HG02970 (cell line): ENCODE results near the gene PTPRE.

ENCODE experiments used
- ATAC-seq: cut with Tn5 transposase; IDR thresholded peaks from one replicate; pipeline ENCODE4 v1.9.1; 2021; ENCODE audit warnings: mild to moderate bottlenecking, moderate library complexity, moderate number of reproducible peaks; ENCODE audit not compliant: unreplicated experiment, low FRiP score

PTPRE gene

DNA sequence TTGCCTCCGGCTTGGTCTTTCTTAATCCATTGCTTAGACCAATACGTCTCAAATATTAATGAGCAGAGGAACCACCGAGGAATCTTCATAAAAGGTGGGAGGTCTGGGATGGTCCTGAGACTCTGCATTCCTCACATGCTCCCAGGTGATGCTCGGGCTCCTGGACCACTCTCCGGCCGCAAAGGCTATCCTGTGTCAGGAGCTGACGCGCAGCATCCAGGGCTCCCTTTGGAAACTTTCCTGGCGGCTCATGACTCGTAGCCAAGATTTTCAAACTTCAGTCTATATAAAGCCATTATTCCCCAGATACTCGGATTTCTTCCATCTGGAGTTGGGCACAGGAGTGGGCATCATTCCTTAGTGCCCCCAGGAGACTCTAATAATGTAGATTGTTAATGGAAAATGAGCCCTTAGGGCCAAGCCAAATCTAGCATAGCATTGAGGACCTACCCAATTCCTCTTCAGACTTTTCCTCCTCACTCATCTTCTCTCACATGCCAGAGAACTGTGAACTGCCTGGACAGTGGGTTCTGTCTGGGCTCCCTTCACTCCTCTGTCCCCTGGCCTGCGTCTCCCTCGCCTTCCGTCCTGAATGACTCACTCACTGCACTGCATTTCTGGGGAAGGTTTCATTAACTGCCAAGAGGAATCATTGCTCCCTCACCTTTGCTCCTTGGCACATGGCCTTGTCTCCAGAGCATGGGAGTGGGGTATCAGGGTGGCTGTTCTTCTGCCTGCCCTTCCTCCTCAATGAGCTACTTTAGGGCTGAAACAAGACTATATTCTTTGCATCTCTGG lies 130.0 kb downstream of the PTPRE start:
- no peak for ATAC-seq

DNA sequence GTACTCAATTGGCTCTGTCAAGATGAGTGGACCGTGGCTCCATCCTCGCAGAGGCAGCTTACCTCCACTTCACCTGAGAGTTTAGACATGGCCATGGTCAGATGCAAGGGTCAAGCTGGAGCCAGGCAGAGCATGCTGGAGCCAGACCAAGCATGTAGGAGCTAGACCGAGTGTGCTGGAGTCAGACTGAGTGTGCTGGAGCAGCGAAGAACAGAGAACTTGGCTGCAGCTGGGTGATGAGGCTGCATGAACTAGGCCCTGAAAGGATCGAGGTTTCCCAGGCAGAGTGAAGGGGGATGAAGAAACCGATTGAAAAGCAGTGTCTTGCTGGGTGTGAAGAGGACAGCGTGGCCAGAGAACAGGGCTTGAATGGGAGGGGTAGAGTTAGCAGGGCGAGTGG lies 133.2 kb downstream of the PTPRE start:
- ATAC-seq, result no peak

DNA sequence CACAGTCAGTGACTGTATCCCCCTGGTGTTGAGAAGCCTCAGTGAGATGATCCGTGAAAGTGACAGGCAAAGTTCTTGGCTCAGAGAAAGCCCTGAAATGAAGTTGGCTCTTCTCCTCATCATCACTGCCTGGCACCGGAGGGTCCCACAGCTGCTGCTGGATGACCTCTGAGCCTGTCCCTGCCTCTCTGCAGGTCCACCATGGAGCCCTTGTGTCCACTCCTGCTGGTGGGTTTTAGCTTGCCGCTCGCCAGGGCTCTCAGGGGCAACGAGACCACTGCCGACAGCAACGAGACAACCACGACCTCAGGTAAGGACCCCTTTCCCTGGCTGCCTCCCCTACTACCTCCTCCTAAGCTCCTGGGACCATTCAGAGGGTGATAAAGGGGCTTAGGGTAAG lies 133.8 kb downstream of the PTPRE start:
- no peak for ATAC-seq

DNA sequence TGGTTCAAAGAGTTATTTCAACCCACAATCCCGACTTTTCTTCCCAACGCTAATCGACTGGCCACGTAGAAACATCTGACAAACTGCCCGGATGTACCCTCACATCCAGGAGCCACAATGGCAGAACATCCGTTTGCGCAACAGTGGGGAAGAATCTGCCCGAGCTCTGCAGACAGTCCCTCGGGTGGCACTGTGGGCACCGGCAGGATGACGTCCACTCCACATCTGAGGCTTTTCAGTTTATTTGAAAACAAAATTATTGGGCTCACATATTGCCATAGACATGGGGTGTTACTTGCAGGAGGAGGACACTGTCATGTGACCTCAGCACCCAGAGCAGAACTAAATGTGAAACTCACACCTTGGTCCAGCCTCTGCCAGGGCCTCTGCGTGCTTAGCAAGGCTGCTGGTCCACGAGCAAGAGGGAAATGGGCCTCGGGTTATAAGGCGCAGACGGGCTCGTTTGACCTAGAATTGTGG lies 135.3 kb downstream of the PTPRE start:
- no peak for ATAC-seq

DNA sequence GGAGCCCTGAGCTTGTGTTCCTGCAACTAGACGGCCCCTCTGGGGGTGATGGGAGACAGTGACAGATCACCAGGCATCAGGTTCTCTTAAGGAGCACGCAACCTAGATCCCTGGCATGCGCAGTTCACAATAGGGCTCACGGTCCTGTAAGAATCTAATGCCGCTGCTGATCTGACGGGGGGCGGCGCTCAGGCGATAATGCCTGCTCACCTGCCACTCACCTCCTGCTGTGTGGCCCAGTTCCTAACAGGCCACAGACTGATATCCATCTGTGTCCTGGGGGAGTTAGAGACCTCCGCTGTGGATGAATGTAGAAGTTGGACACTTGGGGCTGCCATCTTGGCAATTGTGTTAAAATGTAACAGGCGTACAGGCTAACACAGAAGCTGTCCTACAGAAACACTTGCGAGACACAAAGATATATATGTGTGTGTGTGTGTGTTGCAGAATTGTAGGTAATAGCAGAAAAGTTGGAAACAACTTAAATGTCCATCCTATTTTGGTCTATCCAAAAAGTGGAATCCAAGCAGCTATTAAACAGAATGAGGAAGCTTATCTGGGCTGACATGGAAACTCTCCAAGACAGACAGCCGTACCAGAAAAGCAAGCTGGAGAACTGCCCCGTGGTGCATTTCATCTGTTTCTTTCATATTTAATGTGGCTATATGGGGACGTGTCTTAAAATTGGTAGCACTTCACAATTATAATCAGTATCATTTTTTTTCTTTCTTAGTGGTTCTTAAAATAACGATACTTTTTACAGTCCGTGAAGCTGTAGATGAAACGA lies 136.5 kb downstream of the PTPRE start:
- no peak for ATAC-seq

DNA sequence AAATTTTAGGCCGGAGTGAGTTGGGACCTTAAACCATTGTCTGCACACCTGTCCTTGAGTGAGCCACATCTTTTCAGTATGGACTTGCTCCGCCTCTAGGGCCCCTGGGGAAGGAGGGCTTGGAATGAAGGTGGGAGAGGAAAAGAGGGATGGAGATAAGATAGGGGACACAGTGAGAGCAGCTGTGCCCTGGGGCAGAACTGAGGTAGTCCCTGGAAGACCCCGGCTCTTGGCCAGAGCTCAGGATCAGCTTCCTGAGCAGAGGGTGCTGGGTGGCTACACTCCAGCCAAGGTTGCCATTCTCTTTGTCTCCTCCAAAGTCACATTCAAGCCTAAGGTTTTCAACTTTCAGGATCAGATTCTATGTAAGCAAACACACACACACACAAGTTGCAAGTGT lies 137.3 kb downstream of the PTPRE start:
- ATAC-seq, result no peak

DNA sequence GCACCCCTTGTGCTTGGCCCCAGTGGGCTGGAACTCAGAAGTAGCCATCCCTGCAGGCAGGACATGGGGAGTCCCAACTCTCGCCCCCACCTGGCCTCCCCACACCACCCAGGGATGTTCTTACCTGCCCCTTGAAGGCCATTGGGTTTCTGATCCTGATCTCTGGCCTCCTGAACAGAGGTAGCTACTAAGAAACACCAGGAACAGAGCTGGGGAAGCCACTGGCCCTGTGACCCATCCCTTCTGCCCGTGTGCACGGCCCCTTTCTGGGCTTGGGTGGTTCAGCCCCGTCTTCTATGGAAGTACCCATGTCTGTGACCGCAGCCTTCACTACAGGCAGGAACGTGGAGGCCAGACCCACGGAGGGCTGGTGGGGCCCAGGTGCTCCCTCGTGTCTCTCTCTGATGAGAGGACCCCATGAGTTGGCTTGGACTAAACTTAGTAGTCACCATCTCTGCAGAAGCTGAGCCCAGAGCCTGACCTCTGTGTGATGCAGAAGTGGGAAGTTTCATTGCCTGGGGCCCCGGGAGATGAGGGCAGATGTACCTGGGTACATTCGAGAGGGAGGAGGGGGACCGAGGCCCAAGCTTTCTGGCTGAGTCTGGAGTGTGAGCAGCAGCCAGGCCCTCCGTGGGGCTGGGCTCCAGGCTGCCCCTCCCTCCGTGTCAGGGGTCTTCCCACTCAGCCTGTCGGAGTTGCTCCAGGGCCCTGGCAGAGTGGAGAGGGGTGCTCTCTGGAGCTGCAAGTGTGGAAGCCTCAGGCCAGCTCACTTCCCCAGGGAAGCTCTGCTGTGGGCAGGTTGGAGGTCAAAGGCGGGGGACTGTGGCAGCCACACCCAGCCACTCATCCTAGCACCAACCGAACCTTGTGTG lies 138.3 kb downstream of the PTPRE start:
- ATAC-seq, result no peak

DNA sequence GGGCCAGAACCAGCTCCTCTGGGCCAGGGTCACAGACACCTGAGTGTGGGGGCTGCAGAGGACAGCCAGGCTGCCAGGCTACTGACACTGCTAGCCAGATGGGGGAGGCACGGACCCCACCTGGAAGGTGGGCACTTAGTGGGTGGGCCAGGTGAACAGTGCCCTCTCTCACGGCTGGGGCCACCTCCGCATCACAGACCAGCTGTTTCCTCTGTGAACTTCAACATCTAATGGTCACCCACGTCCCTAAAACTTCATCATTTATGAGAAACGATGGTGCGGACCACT lies 138.9 kb downstream of the PTPRE start:
- ATAC-seq, result no peak

DNA sequence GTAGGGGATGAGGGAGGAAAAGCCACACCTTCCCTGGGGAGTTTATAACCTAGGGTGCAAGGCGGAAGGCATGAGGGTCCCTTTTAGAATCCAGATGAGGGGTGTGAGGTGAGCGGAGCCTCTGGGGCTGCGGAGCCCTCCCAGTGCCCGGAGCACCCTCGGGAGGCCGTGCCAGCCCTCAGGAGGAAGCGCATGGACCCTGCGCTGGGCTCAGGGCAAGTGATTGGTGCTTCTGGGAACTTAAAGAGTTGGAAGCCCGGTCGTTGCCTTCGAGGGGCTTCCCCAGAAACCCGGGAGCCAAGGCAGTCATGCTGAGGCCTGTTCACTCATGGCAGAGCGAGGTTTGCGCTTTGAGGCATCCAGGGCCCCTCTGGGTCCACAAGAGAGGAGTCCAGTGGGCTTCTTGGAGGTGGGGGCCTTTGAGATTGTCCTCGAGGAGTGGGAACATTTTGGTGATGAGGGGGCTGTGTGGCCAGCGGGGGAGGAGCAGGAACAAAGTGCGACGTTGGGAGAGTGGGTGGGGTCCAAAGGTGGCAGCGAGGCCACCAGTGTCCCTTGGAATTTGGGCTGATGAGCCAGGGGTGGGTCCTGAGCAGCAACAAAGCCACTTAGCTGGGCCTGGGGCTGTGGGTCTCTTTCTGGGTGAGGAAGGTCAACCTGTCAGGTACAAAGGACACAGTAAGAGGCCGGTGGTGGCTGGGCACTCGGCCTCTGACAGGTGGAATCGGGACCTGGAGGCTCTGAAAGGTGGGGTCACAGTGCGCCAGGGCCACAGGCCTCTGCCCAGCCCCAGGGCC lies 139.5 kb downstream of the PTPRE start:
- ATAC-seq, result no peak

DNA sequence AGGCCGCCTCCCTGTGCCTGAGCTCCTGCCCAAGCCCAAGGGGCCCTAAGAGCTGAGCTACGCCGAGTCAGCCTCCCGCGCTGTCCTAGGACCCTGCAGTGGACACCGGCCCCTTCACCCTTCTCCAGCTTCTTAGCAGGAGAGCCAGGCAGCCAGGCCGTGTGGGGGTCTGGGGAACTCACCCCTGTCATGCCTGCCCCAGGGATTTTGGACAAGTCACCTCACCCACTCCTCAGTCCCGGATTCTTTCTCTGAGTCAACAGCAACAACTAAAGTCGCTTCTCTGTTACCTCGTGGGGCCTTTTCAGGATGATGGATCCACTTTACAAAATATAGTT lies 140.0 kb downstream of the PTPRE start:
- no peak for ATAC-seq

DNA sequence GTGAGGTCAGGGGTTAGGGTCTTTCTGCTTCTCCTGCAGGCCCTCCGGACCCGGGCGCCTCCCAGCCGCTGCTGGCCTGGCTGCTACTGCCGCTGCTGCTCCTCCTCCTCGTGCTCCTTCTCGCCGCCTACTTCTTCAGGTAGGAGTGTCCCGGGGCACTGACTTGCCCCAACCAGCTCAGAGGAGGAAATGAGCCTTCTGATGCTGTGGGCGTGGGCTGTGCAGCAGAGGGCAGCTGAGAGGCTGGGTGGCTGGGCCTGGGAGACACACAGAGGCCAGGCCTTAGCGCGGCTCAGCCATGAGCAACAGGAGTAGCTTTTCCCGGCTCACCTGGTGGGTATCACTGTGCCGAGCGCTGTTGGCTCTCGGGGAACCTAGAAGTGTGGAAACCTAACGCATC lies 140.4 kb downstream of the PTPRE start:
- ATAC-seq, result peak; percentile 98

DNA sequence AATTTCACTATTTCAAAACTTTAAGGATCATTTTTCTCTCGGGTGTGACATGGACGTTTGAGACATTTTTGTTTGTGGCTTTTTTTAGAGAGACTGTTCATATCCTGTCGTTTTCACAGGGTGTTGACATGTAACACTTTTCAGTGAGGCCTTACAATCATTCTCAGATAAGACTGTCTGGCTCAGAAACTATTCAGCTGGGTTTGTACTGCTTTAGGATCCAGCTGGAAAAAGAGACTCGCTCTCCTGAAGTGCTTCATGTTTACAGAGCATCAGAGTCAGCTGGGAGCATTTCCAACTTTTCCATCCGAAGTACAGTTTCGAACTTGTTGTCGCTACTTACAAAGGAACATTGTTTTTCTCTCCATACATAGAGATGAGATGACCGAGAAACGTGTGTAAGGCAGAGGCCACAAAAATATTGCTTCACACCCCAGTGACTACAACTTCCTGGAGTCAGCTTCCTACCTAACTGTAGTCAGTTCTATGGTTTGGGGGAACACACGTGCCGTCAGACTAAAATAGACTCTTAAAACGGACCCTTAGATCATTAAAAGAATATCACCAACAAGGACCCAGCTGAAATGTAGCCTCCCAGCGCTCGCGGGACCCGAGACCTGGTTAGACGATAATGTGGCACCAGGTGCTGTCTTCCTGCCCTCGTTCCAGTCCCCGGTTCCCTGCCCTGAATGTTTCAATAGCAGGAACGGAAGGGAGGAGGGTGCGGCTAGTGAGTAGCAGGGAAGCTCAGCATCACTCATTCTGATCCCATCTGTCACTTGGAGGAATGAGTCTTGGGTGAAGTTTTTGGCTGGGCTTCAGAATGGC lies 141.3 kb downstream of the PTPRE start:
- peak; percentile 9 for ATAC-seq

DNA sequence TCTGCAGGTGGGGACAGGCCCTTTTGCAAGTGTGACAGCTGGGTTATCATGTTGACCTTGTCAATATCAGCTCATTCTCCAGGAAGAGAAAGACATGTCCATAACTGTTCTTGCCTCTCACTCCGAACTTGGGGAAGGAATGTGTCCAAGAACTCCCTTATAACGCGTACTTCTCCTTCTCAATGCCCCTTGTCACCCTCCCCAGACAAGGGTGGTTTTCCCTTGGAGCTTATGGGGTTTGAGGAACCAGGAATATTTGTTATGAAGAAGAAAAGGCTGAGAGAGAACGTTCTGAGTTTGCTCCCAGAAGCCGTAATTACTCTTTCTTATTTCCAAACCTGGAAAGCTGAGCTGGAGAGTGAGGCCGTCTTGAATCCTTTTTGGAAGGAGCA lies 141.9 kb downstream of the PTPRE start:
- no peak for ATAC-seq

DNA sequence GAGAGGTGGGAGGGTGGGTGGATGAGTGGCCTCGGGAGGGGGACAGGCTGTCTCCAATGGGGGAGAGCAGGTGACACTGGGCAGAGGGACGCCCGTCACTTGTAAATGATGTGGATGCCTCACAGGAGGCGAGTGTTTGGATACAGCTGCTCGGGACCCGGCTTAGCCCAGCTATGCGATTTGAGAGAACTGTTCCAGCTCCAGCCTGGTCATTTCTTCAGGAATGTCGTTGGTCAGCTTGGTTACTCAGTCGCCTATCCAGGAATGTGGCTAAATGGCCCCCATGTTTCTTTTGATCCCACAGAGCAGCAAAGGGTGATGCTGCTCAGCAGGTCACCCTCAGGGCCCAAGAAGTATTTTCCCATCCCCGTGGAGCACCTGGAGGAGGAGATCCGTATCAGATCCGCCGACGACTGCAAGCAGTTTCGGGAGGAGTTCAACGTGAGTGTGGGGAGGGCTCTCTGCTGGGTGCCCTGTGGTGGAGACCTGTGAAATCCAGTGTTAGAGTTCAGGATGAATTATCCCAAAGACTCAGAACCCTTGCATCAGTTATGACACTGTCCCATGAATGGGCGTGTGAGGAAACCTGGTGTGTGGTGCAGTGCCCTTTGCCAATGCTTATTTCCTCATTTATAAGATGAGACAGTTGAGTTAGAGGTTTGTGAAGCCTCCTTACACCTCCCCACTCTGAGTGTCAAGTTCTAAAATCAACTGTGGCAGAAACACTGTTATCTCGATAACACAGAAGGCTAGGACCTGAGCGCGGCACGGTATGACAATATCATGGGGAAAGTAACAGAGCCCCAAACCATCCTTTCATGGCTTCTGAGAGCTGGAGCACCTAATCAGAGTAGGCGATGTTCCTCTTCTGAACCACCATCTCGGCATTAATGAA lies 142.6 kb downstream of the PTPRE start:
- ATAC-seq, result no peak

DNA sequence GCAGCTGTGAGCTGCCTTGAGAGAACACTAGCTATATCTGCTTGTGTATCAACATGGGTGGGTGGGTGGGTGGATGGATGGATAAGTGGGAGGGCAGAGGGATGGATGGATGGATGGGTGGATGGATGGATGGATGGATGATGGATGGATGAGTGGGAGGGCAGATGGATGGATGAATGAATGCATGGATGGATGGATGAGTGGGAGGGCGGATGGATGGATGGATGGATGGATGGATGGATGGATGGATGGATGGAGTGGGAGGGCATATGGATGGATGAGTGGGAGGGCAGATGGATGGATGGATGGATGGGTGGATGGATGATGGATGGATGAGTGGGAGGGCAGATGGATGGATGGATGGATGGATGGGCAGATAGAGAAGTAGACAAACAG lies 143.2 kb downstream of the PTPRE start:
- no peak for ATAC-seq

DNA sequence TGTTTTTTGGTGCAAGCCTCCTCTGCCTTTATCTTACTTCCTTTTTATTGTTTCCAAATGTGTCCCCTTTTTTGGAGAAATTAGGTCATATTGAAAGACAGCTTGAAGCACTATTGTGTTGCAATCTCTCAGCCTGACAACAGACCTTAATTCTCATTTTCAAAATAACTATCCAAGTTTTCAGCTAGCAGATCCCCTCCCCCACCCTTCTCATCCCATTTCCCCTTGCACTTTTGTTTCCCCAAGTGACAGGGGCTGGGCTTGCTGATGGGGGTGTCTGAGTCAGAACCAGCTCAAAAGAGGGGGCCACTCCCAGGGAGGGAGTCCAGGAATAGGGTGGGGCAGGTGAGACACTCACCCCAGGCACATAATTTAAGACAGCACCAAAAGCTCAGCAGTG lies 144.0 kb downstream of the PTPRE start:
- no peak for ATAC-seq

DNA sequence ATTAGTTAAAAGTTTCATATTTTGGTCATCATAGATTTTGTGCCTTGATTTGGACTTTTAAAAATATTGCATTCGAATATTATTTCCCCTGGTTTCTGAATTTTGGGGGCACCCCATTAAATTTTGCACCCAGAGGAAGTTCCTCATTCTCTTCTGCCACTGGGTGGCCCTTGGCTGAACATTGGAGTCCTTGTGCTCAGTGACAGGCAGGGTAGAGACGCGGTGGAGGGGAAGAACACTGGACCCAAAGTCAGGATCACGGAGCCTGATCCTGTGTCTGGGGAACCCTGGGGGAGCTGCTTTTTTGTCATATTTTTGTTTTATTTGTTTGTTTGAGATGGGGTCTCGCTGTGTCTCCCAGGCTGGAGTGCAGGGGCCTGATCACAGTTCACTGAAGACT lies 144.6 kb downstream of the PTPRE start:
- ATAC-seq, result no peak

DNA sequence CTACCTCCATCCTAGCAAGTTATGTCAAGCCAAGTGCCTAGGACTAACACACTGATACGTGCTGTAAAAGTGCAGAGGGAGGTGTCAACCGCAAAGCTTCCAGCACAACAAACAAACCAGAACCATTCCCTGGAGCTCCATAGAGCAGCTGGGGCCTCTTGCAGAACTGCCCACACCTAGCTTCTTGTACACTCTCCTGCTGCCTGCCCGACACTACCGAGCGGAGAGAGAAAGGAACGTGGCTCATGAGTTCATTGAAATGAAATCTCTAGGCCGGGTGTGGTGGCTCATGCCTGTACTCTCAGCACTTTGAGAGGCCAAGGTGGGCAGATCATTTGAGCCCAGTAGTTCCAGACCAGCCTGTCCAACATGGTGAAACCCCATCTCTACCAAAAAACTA lies 145.8 kb downstream of the PTPRE start:
- no peak for ATAC-seq

DNA sequence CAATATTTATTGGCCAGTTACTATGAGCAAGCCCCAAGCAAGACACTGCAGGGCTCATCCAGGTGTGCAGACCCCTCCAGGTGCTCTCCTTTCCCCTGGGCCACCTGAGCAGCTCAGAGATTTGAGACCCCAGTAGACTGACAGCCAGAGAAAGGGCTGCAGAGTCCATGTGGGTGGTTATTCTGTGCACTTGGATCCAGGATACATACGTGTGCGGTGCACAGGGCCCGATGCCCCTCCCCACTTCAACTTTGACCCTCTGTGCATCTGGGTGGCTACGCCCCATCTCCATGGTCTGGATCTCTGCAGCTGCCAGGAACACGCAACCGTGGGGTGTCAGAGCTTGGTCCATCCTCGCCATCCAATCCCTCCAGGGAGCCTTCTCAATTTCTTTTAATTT lies 146.5 kb downstream of the PTPRE start:
- ATAC-seq, result no peak
